HepG2 (cell line): ENCODE data around the gene POLA2. TPM values are rescaled to one million over a fixed set of nuclear protein-coding genes. Genes with fewer than 3 reads are reported as not detected.

Experiments used
- ELF1 ChIP-seq: sonication (generic); formaldehyde crosslinking; IDR thresholded peaks from 2 replicates; pipeline ENCODE4 v1.4.0; 2020; ENCODE audit warnings: missing genetic modification reagents
- ELF3 ChIP-seq: IDR thresholded peaks from 2 replicates; pipeline ENCODE4 v1.6.1; 2016; ENCODE audit warnings: missing genetic modification reagents, missing compliant biosample characterization
- HNRNPUL1 ChIP-seq: fragments of 200-400 bp; formaldehyde crosslinking; IDR thresholded peaks from 2 replicates; pipeline ENCODE4 v1.6.1; 2017; ENCODE audit warnings: low read depth, mild to moderate bottlenecking, low read length, moderate library complexity
- KLF6 ChIP-seq: IDR thresholded peaks from 2 replicates; pipeline ENCODE4 v1.8.0; 2016; ENCODE audit warnings: missing biosample characterization, missing genetic modification reagents
- PAXIP1 ChIP-seq: sonication (generic); formaldehyde crosslinking; conservative IDR thresholded peaks from 2 replicates; pipeline ENCODE4 v1.4.0; 2020; ENCODE audit warnings: mild to moderate bottlenecking, missing genetic modification reagents, moderate library complexity
- RELA ChIP-seq: sonication (generic); formaldehyde crosslinking; IDR thresholded peaks from 2 replicates; pipeline ENCODE4 v1.4.0; 2020; ENCODE audit warnings: missing genetic modification reagents
- SAP130 ChIP-seq: IDR thresholded peaks from 2 replicates; pipeline ENCODE4 v1.6.1; 2016; ENCODE audit warnings: low read depth
- SKIL ChIP-seq: sonication (generic); formaldehyde crosslinking; IDR thresholded peaks from 2 replicates; pipeline ENCODE4 v1.8.0; 2022; ENCODE audit warnings: missing genetic modification reagents, mild to moderate bottlenecking, moderate library complexity, borderline replicate concordance
- SRY ChIP-seq: sonication (generic); formaldehyde crosslinking; IDR thresholded peaks from 2 replicates; pipeline ENCODE4 v1.8.0; 2022; ENCODE audit warnings: mild to moderate bottlenecking, missing genetic modification reagents
- TAF1 ChIP-seq: sonication (generic); formaldehyde crosslinking; IDR thresholded peaks from 2 replicates; pipeline ENCODE4 v1.4.0; 2020; ENCODE audit warnings: missing genetic modification reagents
- ZBTB25 ChIP-seq: IDR thresholded peaks from 2 replicates; pipeline ENCODE4 v1.6.1; 2018; ENCODE audit warnings: missing genetic modification reagents
- ZFP90 ChIP-seq: sonication (generic); formaldehyde crosslinking; IDR thresholded peaks from 2 replicates; pipeline ENCODE4 v1.8.0; 2022; ENCODE audit warnings: missing genetic modification reagents, mild to moderate bottlenecking, inconsistent platforms, borderline replicate concordance
- ZFX ChIP-seq: sonication (generic); formaldehyde crosslinking; IDR thresholded peaks from 2 replicates; pipeline ENCODE4 v1.4.0; 2020; ENCODE audit warnings: mild to moderate bottlenecking, low read depth, missing genetic modification reagents, moderate library complexity
- ZFY ChIP-seq: sonication (generic); formaldehyde crosslinking; IDR thresholded peaks from 2 replicates; pipeline ENCODE4 v1.4.0; 2020; ENCODE audit warnings: missing genetic modification reagents
- ZNF44 ChIP-seq: sonication (generic); formaldehyde crosslinking; IDR thresholded peaks from 2 replicates; pipeline ENCODE4 v1.5.1; 2020; ENCODE audit warnings: mild to moderate bottlenecking, missing genetic modification reagents
- ZNF512B ChIP-seq: sonication (generic); formaldehyde crosslinking; IDR thresholded peaks from 2 replicates; pipeline ENCODE4 v1.5.1; 2020; ENCODE audit warnings: missing genetic modification reagents, mild to moderate bottlenecking, borderline replicate concordance
- ZNF724P ChIP-seq: sonication (generic); formaldehyde crosslinking; IDR thresholded peaks from 2 replicates; pipeline ENCODE4 v1.8.0; 2022; ENCODE audit warnings: missing genetic modification reagents, borderline replicate concordance
- ZNF747 ChIP-seq: sonication (generic); formaldehyde crosslinking; IDR thresholded peaks from 2 replicates; pipeline ENCODE4 v1.8.1; 2023; ENCODE audit warnings: missing genetic modification reagents, mild to moderate bottlenecking, borderline replicate concordance
- polyA plus RNA-seq, 8 experiments: library from polyadenylated mRNA; depleted of rRNA in 3 of 8; stranded (reverse) in 7 of 8; unstranded in 1 of 8; fragments of >200 nt; fragmentation: Illumina TruSeq in 4 of 8; extraction: Trizol in 4 of 8; gene quantifications; 2 replicates each; pipeline versions ENCODE4 v1.2.1 to v1.2.3, GENCODE V29; 2011 to 2016; ENCODE audit warnings: low read depth in 4 of 8, missing spikeins in 1 of 8, mixed read lengths in 1 of 8; ENCODE audit not compliant: insufficient read depth in 1 of 8
- total RNA-seq, 5 experiments: library from RNA; depleted of rRNA; stranded (reverse); fragments of >200 nt; fragmentation: Illumina TruSeq; extraction: Trizol; gene quantifications; 2 replicates each; pipeline ENCODE4 v1.2.3, GENCODE V29; 2016; ENCODE audit warnings: low read depth in 1 of 5
- TF ChIP-seq, protein P1 (sequence below): sonication (generic); formaldehyde crosslinking; IDR thresholded peaks from 2 replicates; pipeline ENCODE4 v1.8.0; 2022; ENCODE audit warnings: missing genetic modification reagents, low read depth, mild to moderate bottlenecking, borderline replicate concordance

POLA2 gene
- total and polyA plus RNA-seq, 2 of the 13 experiments (the other 11 are each of a cell fraction or from before 2014, with no cell fraction given) = 9.7 to 15.6 TPM

GRCh38 chr11:65261591-65262380, at the start of gene POLA2 (continued):
- TF ChIP-seq ZNF512B = 0 out of 2 replicates have a peak, but pooled peaks have one; percentile 22
- no peak for TF ChIP-seq ZNF724P (CRISPR knock-in tag)
- TF ChIP-seq TAF1 (CRISPR knock-in tag) = peak; percentile 80
- peak; percentile 24; the same call in 1 of the 2 replicates for TF ChIP-seq SRY (CRISPR knock-in tag)
- TF ChIP-seq ELF3 (CRISPR knock-in tag) = 0 out of 2 replicates have a peak, but pooled peaks have one; percentile 30
- no peak for TF ChIP-seq ZFP90
- TF ChIP-seq, protein P1, sequence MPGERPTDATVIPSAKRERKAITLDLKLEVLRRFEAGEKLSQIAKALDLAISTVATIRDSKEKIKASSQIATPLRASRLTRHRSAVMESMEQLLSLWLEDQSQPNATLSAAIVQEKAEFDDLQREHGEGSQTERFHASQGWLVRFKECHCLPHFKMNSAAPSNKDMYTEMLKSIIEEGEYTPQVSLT (CRISPR knock-in tag) = 0 out of 2 replicates have a peak, but pooled peaks have one; percentile 51
- no peak for TF ChIP-seq SKIL (CRISPR knock-in tag)
- TF ChIP-seq ZNF747 (CRISPR knock-in tag) = no peak
- TF ChIP-seq ZFY (CRISPR knock-in tag) = peak; percentile 56; the same call in 1 of the 2 replicates
- no peak for TF ChIP-seq KLF6 (CRISPR knock-in tag)
- TF ChIP-seq ZNF44 (CRISPR knock-in tag) = peak; percentile 66; the same call in 1 of the 2 replicates
- peak; percentile 10; the same call in 1 of the 2 replicates for TF ChIP-seq ZBTB25 (CRISPR knock-in tag)
- TF ChIP-seq ELF1 = peak; percentile 43
- 0 out of 2 replicates have a peak, but pooled peaks have one; percentile 16 for TF ChIP-seq RELA (CRISPR knock-in tag)
- no peak for TF ChIP-seq PAXIP1 (CRISPR knock-in tag)
- TF ChIP-seq SAP130 = peak; percentile 82
- no peak for TF ChIP-seq HNRNPUL1
- peak; percentile 59 for TF ChIP-seq ZFX
